Mesenteric fat pad (tissue), 1 donor: ENCODE data around the gene ZNF487. TPM values are rescaled to one million over a fixed set of nuclear protein-coding genes. Genes with fewer than 3 reads are reported as not detected.
A peak's percentile ranks its signal among the peaks of the same experiment; 100 is the strongest.
"Not testable (repeated sequence)": the region's sequence is repeated elsewhere in the genome, so short reads cannot be mapped to it uniquely, and the experiment has no call there.

Experiments
- DNase-seq: peaks from one replicate; pipeline ENCODE4 v3.0.0-alpha.2; 2020; ENCODE audit warnings: low spot score
- total RNA-seq: library from RNA; stranded (reverse); fragmentation: NEBNext Ultra II Directional; extraction: Animal tissue kit (Norgen Biotek cat#: 25700); gene quantifications from one replicate; pipeline ENCODE4 v1.2.1, GENCODE V29; 2021
- donor health status: DM: yes; HTN: yes; CAD: no.

The ZNF487 gene
- total RNA-seq, 1 donor from 2014 or later, result 3.9 TPM

GRCh38 chr10:43430926-43431663 lies 5.8 kb upstream of the ZNF487 start:
- no peak for DNase-seq

- DNase-seq, result peak; percentile 90
Measured at GRCh38 chr10:43437141-43437870, 395 bp downstream of the ZNF487 start.

GRCh38 chr10:43440463-43441134 lies 3.7 kb downstream of the ZNF487 start:
- no peak for DNase-seq

- no peak for DNase-seq
Measured at GRCh38 chr10:43444323-43444722, 7.4 kb downstream of the ZNF487 start.

- DNase-seq, result no peak
Measured at GRCh38 chr10:43444897-43445466, 8.1 kb downstream of the ZNF487 start.

GRCh38 chr10:43446219-43447017 lies 9.5 kb downstream of the ZNF487 start:
- peak; percentile 71 for DNase-seq

- DNase-seq, result no peak
Measured at GRCh38 chr10:43448742-43449141, 11.8 kb downstream of the ZNF487 start.

- no peak for DNase-seq
Measured at GRCh38 chr10:43452356-43452914, 15.5 kb downstream of the ZNF487 start.

- no peak for DNase-seq
Measured at GRCh38 chr10:43453266-43453831, 16.4 kb downstream of the ZNF487 start.

GRCh38 chr10:43454025-43454424 lies 17.1 kb downstream of the ZNF487 start:
- DNase-seq, result not testable (repeated sequence)

GRCh38 chr10:43456561-43456960 lies 19.6 kb downstream of the ZNF487 start:
- not testable (repeated sequence) for DNase-seq

GRCh38 chr10:43458227-43458626 lies 21.3 kb downstream of the ZNF487 start:
- DNase-seq, result no peak

- peak; percentile 69 for DNase-seq
Measured at GRCh38 chr10:43461950-43462349, 25.0 kb downstream of the ZNF487 start.

- peak; percentile 78 for DNase-seq
Measured at GRCh38 chr10:43465086-43465735, 28.3 kb downstream of the ZNF487 start.

GRCh38 chr10:43465736-43466120 lies 28.8 kb downstream of the ZNF487 start:
- DNase-seq, result peak; percentile 35

- peak; percentile 67 for DNase-seq
Measured at GRCh38 chr10:43471146-43471545, 34.2 kb downstream of the ZNF487 start.

- DNase-seq, result peak; percentile 4
Measured at GRCh38 chr10:43471935-43472720, 35.2 kb downstream of the ZNF487 start.

GRCh38 chr10:43479275-43479674 lies 42.4 kb downstream of the ZNF487 start:
- no peak for DNase-seq
